HCT116 (cell line): ENCODE measurements around the gene CYP3A4. TPM values are rescaled to one million over a fixed set of nuclear protein-coding genes. Genes with fewer than 3 reads are reported as not detected.

Experiments
- ATAC-seq: fragments of 200-7000 bp; cut with Tn5 transposase; 2 replicates; pipeline ENCODE4 v1.9.1; 2020; ENCODE audit warnings: mild to moderate bottlenecking, moderate library complexity
- BruUV-seq: library from RNA; stranded (reverse); fragments of 400-500 nt; replicated peaks from 2 replicates; lab custom pipeline; 2021; lab: Mats Ljungman, UMichigan
- CTCF ChIA-PET: fragments of 300-600 bp; sonication (Branson Sonifier 250); formaldehyde crosslinking; loops from one replicate; lab custom pipeline; 2021; ENCODE audit warnings: antibody characterized with exemption; lab: Charles Lee
- POLR2A ChIA-PET: fragments of 300-600, 350-600 bp; sonication (Branson Sonifier 250); formaldehyde crosslinking; loops from one replicate; lab custom pipeline; 2021; ENCODE audit warnings: antibody characterized with exemption; lab: Charles Lee
- RAD21 ChIA-PET, 2 experiments: fragments of 300-600 bp; sonication (Branson Sonifier 250); formaldehyde crosslinking; loops; one replicate each; lab custom pipeline; 2023; ENCODE audit warnings: low total read pairs in 2 of 2; ENCODE audit not compliant: uncharacterized antibody in 2 of 2, unreplicated experiment in 2 of 2, low non-redundant PET in 1 of 2; lab: Charles Lee
- DNase-seq: peaks from one replicate; pipeline ENCODE4 v3.0.0-alpha.2; 2010; ENCODE audit warnings: low read depth, low spot score
- H2AFZ ChIP-seq: fragments of 200-600 bp; shearing (Covaris generic), sonication (generic); 2 replicates; pipeline ENCODE4 v1.6.1; 2017; ENCODE audit warnings: low read depth, mixed run types, mixed read lengths, antibody characterized with exemption, low read length; ENCODE audit not compliant: poor library complexity, severe bottlenecking
- H3K27ac ChIP-seq: 2 replicates; pipeline ENCODE4 v1.5.1; 2012; ENCODE audit warnings: low read depth, low read length
- H3K27me3 ChIP-seq: fragments of 200-600 bp; sonication (generic); 2 replicates; pipeline ENCODE4 v1.6.1; 2016; ENCODE audit warnings: mixed run types, low read length, mixed read lengths; ENCODE audit not compliant: insufficient read depth
- H3K36me3 ChIP-seq, 2 experiments: fragments of 200-500 bp in 1 of 2; fragments of 200-600 bp in 1 of 2; sonication (Bioruptor generic) in 1 of 2; sonication (generic) in 1 of 2; 2 replicates each; pipeline versions ENCODE4 v1.5.1 to v1.6.1; 2014 to 2016; ENCODE audit warnings: low read length in 2 of 2, inconsistent platforms in 1 of 2, mixed read lengths in 1 of 2, mixed run types in 1 of 2; ENCODE audit not compliant: insufficient read depth in 2 of 2, control insufficient read depth in 1 of 2
- H3K4me1 ChIP-seq, 2 experiments: fragments of 200-600 bp in 1 of 2; sonication (generic) in 1 of 2; 2 replicates each; pipeline versions ENCODE4 v1.5.1 to v1.6.1; 2012 to 2017; ENCODE audit warnings: low read length in 2 of 2, inconsistent platforms in 1 of 2, mild to moderate bottlenecking in 1 of 2, mixed read lengths in 1 of 2, mixed run types in 1 of 2, moderate library complexity in 1 of 2; ENCODE audit not compliant: insufficient read depth in 2 of 2, control insufficient read depth in 1 of 2
- H3K4me2 ChIP-seq: fragments of 200-600 bp; sonication (generic); 2 replicates; pipeline ENCODE4 v1.6.1; 2017; ENCODE audit warnings: mixed run types, low read length, mixed read lengths
- H3K4me3 ChIP-seq, 2 experiments: fragments of 200-600 bp in 1 of 2; sonication (generic) in 1 of 2; replicated peaks in 1 of 2; 2 replicates each; pipeline ENCODE4 v1.5.1; 2011 to 2016; ENCODE audit warnings: low read length in 2 of 2, control low read depth in 1 of 2, low read depth in 1 of 2, mild to moderate bottlenecking in 1 of 2, mixed read lengths in 1 of 2, mixed run types in 1 of 2
- H3K79me2 ChIP-seq: fragments of 200-600 bp; sonication (generic); 2 replicates; pipeline ENCODE4 v1.6.1; 2017; ENCODE audit warnings: mild to moderate bottlenecking, mixed run types, low read length, moderate library complexity, mixed read lengths; ENCODE audit not compliant: insufficient read depth
- H3K9ac ChIP-seq: fragments of 200-600 bp; sonication (generic); 2 replicates; pipeline ENCODE4 v1.6.1; 2016; ENCODE audit warnings: low read length, mixed read lengths
- H3K9me2 ChIP-seq: fragments of 200-600 bp; sonication (generic), shearing (Covaris generic); 2 replicates; pipeline ENCODE4 v1.6.1; 2017; ENCODE audit warnings: mixed run types, mild to moderate bottlenecking, moderate library complexity; ENCODE audit not compliant: insufficient read depth
- H3K9me3 ChIP-seq, 2 experiments: fragments of 200-500 bp in 1 of 2; fragments of 200-600 bp in 1 of 2; sonication (Bioruptor generic) in 1 of 2; sonication (generic) in 1 of 2; 2 replicates each; pipeline ENCODE4 v1.6.1; 2014 to 2017; ENCODE audit warnings: low read length in 2 of 2, mixed read lengths in 2 of 2, inconsistent platforms in 1 of 2, low read depth in 1 of 2, mild to moderate bottlenecking in 1 of 2, mixed run types in 1 of 2, moderate library complexity in 1 of 2; ENCODE audit not compliant: control insufficient read depth in 1 of 2, insufficient read depth in 1 of 2
- H4K20me1 ChIP-seq: fragments of 200-600 bp; sonication (generic), shearing (Covaris generic); 2 replicates; pipeline ENCODE4 v1.6.1; 2017; ENCODE audit warnings: mixed run types, mild to moderate bottlenecking, moderate library complexity; ENCODE audit not compliant: insufficient read depth
- CBX3 ChIP-seq: IDR thresholded peaks from 2 replicates; pipeline ENCODE4 v1.6.1; 2012; ENCODE audit warnings: low read depth
- CEBPB ChIP-seq: IDR thresholded peaks from 2 replicates; pipeline ENCODE4 v1.6.1; 2012; ENCODE audit warnings: low read depth
- ELF1 ChIP-seq: IDR thresholded peaks from 2 replicates; pipeline ENCODE4 v1.6.1; 2012; ENCODE audit warnings: low read depth, borderline replicate concordance
- EZH2 ChIP-seq: fragments of 200-600 bp; sonication (generic); IDR thresholded peaks from 2 replicates; pipeline ENCODE4 v1.6.1; 2017; ENCODE audit warnings: antibody characterized with exemption, mixed run types
- FOSL1 ChIP-seq: IDR thresholded peaks from 2 replicates; pipeline ENCODE4 v1.6.1; 2012; ENCODE audit warnings: low read depth
- JUND ChIP-seq: IDR thresholded peaks from 2 replicates; pipeline ENCODE4 v1.6.1; 2012
- POLR2A ChIP-seq: IDR thresholded peaks from 2 replicates; pipeline ENCODE4 v1.7.0; 2011; ENCODE audit warnings: borderline replicate concordance; ENCODE audit not compliant: insufficient read depth, insufficient read length; ENCODE audit errors: extremely low read depth
- POLR2AphosphoS5 ChIP-seq: IDR thresholded peaks from 2 replicates; pipeline ENCODE4 v1.6.1; 2011; ENCODE audit warnings: mild to moderate bottlenecking, low read depth, low read length, moderate library complexity
- RAD21 ChIP-seq: IDR thresholded peaks from 2 replicates; pipeline ENCODE4 v1.6.1; 2012; ENCODE audit warnings: low read depth, mild to moderate bottlenecking
- SP1 ChIP-seq: IDR thresholded peaks from 2 replicates; pipeline ENCODE4 v1.6.1; 2012; ENCODE audit warnings: low read depth
- SRF ChIP-seq: IDR thresholded peaks from 2 replicates; pipeline ENCODE4 v1.6.1; 2012; ENCODE audit warnings: low read depth
- YY1 ChIP-seq: IDR thresholded peaks from 2 replicates; pipeline ENCODE4 v1.6.1; 2011; ENCODE audit warnings: low read length, low read depth, moderate library complexity, mild to moderate bottlenecking; ENCODE audit not compliant: insufficient replicate concordance; ENCODE audit errors: extremely low read depth
- ZNF274 ChIP-seq: fragments of 200-500 bp; sonication (Bioruptor generic); IDR thresholded peaks from 2 replicates; pipeline ENCODE4 v1.6.1; 2014; ENCODE audit warnings: mild to moderate bottlenecking, low read depth, low read length, inconsistent platforms
- intact Hi-C: fragments of 100-400 bp; cut with micrococcal nuclease; formaldehyde crosslinking; loops from 2 replicates; pipeline ENCODE4 v1.10.0; 2022
- total RNA-seq: library from RNA; stranded (reverse); gene quantifications from one replicate; pipeline ENCODE4 v1.2.1, GENCODE V29; 2021; ENCODE audit not compliant: unreplicated experiment
- TF ChIP-seq, protein P1 (sequence below), 3 experiments: fragments of 200-600 bp in 1 of 3; sonication (generic) in 1 of 3; IDR thresholded peaks in 2 of 3; conservative IDR thresholded peaks in 1 of 3; 2 replicates each; pipeline ENCODE4 v1.5.1; 2012 to 2017; ENCODE audit warnings: low read depth in 2 of 3, low read length in 2 of 3, antibody characterized with exemption in 1 of 3, borderline replicate concordance in 1 of 3, control low read depth in 1 of 3, mild to moderate bottlenecking in 1 of 3, mixed read lengths in 1 of 3, mixed run types in 1 of 3, moderate library complexity in 1 of 3; ENCODE audit not compliant: insufficient read depth in 1 of 3
- TF ChIP-seq, protein P2 (sequence below): IDR thresholded peaks from 2 replicates; pipeline ENCODE4 v1.6.1; 2011; ENCODE audit warnings: mild to moderate bottlenecking, low read length, moderate library complexity; ENCODE audit not compliant: insufficient replicate concordance; ENCODE audit errors: extremely low read depth
- TF ChIP-seq, protein P3 (sequence below): IDR thresholded peaks from 2 replicates; pipeline ENCODE4 v1.6.1; 2012

Gene CYP3A4
- total RNA-seq, 1 experiment from 2014 or later, result 0.25 TPM

DNA sequence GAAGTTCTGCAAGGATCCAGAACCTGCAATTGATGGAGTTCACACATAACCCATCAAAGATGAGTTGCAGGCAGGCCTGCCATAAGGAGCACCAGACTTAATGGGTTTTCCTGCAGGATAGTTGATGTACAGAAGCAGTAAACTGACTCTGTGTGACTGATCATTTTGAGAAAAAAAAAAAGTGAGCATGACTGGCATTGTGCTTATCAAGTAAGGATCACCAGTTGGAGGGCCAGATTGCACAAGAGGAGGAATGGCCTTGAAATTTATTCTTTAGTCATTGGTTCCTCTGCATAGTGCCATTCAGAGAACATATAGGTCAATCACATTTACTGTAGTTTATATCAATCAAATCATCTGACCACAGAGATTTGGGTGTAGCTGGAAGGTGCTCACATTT is 47.6 kb upstream of the CYP3A4 start (continued):
- TF ChIP-seq, protein P1, sequence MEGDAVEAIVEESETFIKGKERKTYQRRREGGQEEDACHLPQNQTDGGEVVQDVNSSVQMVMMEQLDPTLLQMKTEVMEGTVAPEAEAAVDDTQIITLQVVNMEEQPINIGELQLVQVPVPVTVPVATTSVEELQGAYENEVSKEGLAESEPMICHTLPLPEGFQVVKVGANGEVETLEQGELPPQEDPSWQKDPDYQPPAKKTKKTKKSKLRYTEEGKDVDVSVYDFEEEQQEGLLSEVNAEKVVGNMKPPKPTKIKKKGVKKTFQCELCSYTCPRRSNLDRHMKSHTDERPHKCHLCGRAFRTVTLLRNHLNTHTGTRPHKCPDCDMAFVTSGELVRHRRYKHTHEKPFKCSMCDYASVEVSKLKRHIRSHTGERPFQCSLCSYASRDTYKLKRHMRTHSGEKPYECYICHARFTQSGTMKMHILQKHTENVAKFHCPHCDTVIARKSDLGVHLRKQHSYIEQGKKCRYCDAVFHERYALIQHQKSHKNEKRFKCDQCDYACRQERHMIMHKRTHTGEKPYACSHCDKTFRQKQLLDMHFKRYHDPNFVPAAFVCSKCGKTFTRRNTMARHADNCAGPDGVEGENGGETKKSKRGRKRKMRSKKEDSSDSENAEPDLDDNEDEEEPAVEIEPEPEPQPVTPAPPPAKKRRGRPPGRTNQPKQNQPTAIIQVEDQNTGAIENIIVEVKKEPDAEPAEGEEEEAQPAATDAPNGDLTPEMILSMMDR (IDR thresholded peaks at IDR 0.05 in 2 of 3, conservative IDR thresholded peaks at IDR 0.05 in 1 of 3; ENCODE audit: borderline replicate concordance in 1 of 3, insufficient read depth in 1 of 3, low read depth in 2 of 3, low read length in 2 of 3), result no peak
- TF ChIP-seq CEBPB (no peak), SRF (no peak), CBX3 (no peak)

DNA sequence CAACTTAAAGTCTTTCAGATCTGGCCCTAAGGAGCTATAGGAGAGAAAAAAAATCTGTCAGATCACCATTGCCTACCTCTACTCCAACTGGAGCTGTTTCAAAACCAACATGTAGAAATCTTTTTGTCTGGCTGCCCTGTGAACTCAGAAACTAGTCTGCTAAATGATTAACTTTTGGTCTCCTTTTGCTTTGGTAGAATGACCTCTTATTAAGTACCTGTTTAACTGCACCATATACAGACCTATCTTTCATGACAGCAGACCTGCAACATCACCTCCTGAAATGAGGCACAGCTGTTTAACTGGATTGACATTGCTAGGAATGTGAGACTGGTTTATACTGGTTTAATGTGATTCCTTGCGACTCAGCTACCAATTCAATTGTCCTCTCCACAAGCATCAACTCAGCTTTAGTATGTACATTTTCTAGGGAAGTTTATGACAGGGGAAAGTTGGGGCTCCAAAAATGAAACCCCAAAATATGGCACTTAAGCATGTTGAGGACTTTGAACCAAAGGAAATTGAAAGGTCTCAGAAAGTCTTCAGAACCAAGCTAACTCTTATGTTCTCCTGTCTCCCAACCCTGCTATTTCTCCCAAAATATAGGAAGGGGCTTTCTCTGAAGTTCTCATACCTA is 45.7 kb upstream of the CYP3A4 start:
- ATAC-seq (no peak), DNase-seq (no peak)
- Histone ChIP-seq H3K36me3 (no peaks in the 10 kb centered on the region), H3K4me3 (no peak overlapping the region), H4K20me1 (no peaks in the 10 kb centered on the region), H3K9me3 (no peaks in the 10 kb centered on the region), H3K9me2 (no peaks in the 10 kb centered on the region), H2AFZ (no peak overlapping the region), H3K79me2 (no peaks in the 10 kb centered on the region), H3K9ac (no peak overlapping the region), H3K4me1 (no peaks in the 10 kb centered on the region), H3K27me3 (no peaks in the 10 kb centered on the region), H3K4me2 (no peak overlapping the region), H3K27ac (no peak overlapping the region)
- BruUV-seq, result no TSS peak
- RAD21 ChIA-PET, result no interaction called here
- CTCF ChIA-PET, result no interaction called here
- TF ChIP-seq, protein P2, sequence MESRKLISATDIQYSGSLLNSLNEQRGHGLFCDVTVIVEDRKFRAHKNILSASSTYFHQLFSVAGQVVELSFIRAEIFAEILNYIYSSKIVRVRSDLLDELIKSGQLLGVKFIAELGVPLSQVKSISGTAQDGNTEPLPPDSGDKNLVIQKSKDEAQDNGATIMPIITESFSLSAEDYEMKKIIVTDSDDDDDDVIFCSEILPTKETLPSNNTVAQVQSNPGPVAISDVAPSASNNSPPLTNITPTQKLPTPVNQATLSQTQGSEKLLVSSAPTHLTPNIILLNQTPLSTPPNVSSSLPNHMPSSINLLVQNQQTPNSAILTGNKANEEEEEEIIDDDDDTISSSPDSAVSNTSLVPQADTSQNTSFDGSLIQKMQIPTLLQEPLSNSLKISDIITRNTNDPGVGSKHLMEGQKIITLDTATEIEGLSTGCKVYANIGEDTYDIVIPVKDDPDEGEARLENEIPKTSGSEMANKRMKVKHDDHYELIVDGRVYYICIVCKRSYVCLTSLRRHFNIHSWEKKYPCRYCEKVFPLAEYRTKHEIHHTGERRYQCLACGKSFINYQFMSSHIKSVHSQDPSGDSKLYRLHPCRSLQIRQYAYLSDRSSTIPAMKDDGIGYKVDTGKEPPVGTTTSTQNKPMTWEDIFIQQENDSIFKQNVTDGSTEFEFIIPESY, result no peak
- TF ChIP-seq JUND, result no peak
- TF ChIP-seq EZH2, result no peak
- TF ChIP-seq CEBPB, result no peak
- no peak for TF ChIP-seq ELF1
- TF ChIP-seq, protein P3, sequence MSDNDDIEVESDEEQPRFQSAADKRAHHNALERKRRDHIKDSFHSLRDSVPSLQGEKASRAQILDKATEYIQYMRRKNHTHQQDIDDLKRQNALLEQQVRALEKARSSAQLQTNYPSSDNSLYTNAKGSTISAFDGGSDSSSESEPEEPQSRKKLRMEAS, result no peak
- no peak for TF ChIP-seq FOSL1
- no peak for TF ChIP-seq SRF
- no peak for TF ChIP-seq RAD21
- no peak for TF ChIP-seq YY1
- TF ChIP-seq POLR2AphosphoS5, result no peak
- TF ChIP-seq CBX3, result no peak
- TF ChIP-seq, protein P1 (IDR thresholded peaks at IDR 0.05 in 2 of 3, conservative IDR thresholded peaks at IDR 0.05 in 1 of 3; ENCODE audit: borderline replicate concordance in 1 of 3, insufficient read depth in 1 of 3, low read depth in 2 of 3, low read length in 2 of 3), result no peak
- TF ChIP-seq ZNF274, result no peak
- TF ChIP-seq SP1, result no peak
- TF ChIP-seq POLR2A, result no peak
- POLR2A ChIA-PET, result no interaction called here
- intact Hi-C loops, result loop anchor here (10.0 kb wide), 1 partner anchor 195 kb away; no protein-coding TSS in a partner anchor
